OCI-LY3 (cell line): ENCODE data around the gene THRB.

Experiments
- EZH2phosphoT487 ChIP-seq: fragments of 200-600 bp; shearing (Covaris generic); IDR thresholded peaks from 2 replicates; pipeline ENCODE4 v1.6.1; 2018; ENCODE audit warnings: antibody characterized with exemption, mixed run types, low read depth
- TF ChIP-seq, protein P1 (sequence below): fragments of 200-600, 300-600 bp; sonication (generic); IDR thresholded peaks from 2 replicates; pipeline ENCODE4 v1.5.1; 2014; ENCODE audit warnings: antibody characterized with exemption, low read length, low read depth

DNA sequence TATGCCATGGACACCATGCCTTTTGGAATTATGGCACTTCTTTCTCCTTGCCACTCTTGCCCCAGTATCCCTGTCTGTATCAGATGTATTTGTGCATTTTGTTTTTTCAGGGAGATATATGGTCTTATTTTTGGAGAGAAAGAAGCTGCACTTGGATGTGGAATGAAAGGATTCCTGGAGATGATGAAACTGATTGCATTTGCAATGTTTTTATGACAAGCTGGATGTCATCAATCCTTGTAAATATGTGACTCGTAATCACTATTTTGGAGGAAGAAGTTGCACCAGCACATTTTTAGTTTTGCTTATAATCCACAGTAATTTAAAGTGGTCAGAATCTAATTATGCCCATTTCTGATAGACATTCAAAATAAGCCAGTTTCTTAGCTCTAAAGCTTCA, 384.6 kb downstream of the THRB start:
- TF ChIP-seq, protein P1, sequence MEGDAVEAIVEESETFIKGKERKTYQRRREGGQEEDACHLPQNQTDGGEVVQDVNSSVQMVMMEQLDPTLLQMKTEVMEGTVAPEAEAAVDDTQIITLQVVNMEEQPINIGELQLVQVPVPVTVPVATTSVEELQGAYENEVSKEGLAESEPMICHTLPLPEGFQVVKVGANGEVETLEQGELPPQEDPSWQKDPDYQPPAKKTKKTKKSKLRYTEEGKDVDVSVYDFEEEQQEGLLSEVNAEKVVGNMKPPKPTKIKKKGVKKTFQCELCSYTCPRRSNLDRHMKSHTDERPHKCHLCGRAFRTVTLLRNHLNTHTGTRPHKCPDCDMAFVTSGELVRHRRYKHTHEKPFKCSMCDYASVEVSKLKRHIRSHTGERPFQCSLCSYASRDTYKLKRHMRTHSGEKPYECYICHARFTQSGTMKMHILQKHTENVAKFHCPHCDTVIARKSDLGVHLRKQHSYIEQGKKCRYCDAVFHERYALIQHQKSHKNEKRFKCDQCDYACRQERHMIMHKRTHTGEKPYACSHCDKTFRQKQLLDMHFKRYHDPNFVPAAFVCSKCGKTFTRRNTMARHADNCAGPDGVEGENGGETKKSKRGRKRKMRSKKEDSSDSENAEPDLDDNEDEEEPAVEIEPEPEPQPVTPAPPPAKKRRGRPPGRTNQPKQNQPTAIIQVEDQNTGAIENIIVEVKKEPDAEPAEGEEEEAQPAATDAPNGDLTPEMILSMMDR = no peak
- no peak for TF ChIP-seq EZH2phosphoT487
